Measurements from ENCODE around the gene CDK2AP2. TPM values are rescaled to one million over a fixed set of nuclear protein-coding genes. Genes with fewer than 3 reads are reported as not detected.
A peak's percentile ranks its signal among the peaks of the same experiment; 100 is the strongest.
"Not testable (repeated sequence)": the region's sequence is repeated elsewhere in the genome, so short reads cannot be mapped to it uniquely, and the experiment has no call there.

Gene CDK2AP2
- total RNA-seq, 4 donors from 2014 or later: 2.1 to 28.7 (median 6.9) TPM

DNA sequence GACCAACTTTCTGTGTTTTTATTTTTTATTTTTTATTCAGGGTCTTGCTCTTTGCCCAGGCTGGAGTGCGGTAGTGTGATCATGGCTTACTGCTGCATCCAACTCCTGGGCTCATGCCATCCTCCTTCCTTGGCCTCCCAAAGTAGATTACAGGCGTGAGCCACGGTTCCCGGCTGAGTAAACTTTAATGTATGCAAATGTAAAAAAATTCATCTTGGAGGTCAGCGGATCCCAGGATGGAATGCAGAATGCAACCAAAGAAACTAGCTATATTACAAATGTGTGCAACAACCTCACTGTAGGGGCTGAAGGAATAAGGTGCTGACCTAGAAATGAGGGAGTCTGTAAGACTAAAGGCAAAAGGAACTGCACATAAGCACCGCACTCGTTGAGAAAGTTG is 6.2 kb upstream of the CDK2AP2 start:
- Histone ChIP-seq H3K4me1 (no peaks in the 10 kb centered on the region), H3K9me3 (no peaks in the 10 kb centered on the region), H3K27me3 (no peaks in the 10 kb centered on the region), H3K4me3 (no peak overlapping the region), H3K36me3 (no peaks in the 10 kb centered on the region), H3K27ac (no peak overlapping the region)
- no peak for DNase-seq
- no peak for TF ChIP-seq POLR2A (IDR thresholded peaks at IDR 0.05)
- TF ChIP-seq, protein P1, sequence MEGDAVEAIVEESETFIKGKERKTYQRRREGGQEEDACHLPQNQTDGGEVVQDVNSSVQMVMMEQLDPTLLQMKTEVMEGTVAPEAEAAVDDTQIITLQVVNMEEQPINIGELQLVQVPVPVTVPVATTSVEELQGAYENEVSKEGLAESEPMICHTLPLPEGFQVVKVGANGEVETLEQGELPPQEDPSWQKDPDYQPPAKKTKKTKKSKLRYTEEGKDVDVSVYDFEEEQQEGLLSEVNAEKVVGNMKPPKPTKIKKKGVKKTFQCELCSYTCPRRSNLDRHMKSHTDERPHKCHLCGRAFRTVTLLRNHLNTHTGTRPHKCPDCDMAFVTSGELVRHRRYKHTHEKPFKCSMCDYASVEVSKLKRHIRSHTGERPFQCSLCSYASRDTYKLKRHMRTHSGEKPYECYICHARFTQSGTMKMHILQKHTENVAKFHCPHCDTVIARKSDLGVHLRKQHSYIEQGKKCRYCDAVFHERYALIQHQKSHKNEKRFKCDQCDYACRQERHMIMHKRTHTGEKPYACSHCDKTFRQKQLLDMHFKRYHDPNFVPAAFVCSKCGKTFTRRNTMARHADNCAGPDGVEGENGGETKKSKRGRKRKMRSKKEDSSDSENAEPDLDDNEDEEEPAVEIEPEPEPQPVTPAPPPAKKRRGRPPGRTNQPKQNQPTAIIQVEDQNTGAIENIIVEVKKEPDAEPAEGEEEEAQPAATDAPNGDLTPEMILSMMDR (IDR thresholded peaks at IDR 0.05): no peak
- intact Hi-C loops (cut with DNase I; ENCODE audit: low total_unique reads): no loop called here

DNA sequence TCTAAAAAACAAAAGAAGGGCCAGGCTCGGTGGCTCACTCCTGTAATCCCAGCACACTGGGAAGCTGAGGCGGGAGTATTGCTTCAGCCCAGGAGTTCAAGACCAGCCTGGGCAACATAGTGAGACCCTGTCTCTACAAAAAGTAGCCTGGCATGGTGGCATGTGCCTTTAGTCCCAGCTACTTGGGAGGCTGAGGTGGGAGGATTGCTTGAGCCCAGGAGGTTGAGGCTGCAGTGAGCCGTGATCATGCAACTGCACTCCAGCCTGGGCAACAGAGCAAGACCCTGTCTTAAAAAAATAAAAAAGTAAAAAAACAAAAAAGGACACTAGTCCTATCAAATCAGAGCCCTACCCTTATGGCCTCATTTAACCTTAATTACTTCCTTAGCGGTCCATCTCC is 3.6 kb upstream of the CDK2AP2 start:
- DNase-seq; H3K4me3 ChIP-seq; H3K9me3 ChIP-seq; H3K36me3 ChIP-seq; H3K27me3 ChIP-seq; intact Hi-C loops (cut with DNase I; ENCODE audit: low total_unique reads); H3K4me1 ChIP-seq; H3K27ac ChIP-seq: not testable (repeated sequence)

DNA sequence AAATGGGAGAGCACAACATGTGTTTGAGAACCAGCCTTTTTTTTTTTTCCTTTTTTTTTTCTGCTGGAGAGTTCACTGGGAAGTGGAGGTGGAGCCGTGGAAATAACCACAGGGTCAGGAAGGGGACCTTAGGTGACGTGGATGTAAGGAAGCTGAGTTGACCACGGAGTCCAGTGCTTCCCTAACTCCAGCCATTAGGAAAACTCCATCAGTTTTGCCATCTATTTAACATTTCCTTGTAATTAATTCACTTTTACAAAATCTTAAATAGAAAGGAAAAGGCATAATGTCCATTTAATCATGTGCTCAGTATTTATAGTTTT is 2.0 kb upstream of the CDK2AP2 start:
- no peaks in the 10 kb centered on the region for H3K27me3 ChIP-seq
- no peak for DNase-seq
- H3K4me3 ChIP-seq: no peak overlapping the region
- no peaks in the 10 kb centered on the region for H3K9me3 ChIP-seq
- no peak overlapping the region for H3K27ac ChIP-seq
- peaks cover 0 to 10% of the 10 kb centered on the region in 2 donors for H3K4me1 ChIP-seq
- intact Hi-C loops (cut with DNase I; ENCODE audit: low total_unique reads): no loop called here
- H3K36me3 ChIP-seq: no peaks in the 10 kb centered on the region
- TF ChIP-seq, protein P1 (IDR thresholded peaks at IDR 0.05): no peak
- no peak for TF ChIP-seq POLR2A (IDR thresholded peaks at IDR 0.05)

DNA sequence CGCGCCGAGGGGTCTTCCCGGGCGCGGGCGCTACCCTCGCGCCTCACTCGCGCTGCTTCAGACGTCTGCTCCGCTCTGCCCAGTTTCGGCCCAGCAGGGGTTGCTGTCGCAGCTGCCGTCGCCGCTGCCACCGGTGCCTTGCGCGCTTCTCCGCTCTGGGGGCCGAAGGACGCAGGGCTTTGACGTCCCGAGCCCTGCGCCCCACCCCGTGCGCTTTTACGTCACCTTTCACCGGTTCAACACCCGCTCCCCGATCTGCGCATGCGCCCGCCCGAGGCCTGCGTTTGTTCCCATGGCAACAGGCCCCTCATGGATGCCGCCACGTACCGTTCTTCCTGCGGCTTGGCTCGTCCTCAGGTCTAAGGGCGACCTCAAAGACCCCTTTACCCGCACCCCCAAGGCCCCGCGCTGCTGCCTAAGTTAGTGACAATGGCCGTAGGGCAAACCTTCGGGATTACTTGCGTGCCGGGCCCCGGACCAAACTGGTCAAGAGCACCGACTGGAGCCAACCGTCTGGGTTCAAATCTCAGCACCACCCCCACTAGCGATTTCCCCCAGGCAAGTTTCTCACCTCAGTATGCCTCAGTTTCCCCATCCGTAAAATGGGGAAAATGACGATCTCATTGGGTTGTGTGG is 642 bp upstream of the CDK2AP2 start:
- no peaks in the 10 kb centered on the region for H3K36me3 ChIP-seq
- peak; percentile 95 to 98 for DNase-seq
- no peaks in the 10 kb centered on the region for H3K9me3 ChIP-seq
- peak overlapping the region; percentile 61 to 81 for H3K4me3 ChIP-seq
- intact Hi-C loops (cut with DNase I; ENCODE audit: low total_unique reads): loop anchor here (5.0 kb wide), 1 partner anchor 111 kb away; no protein-coding TSS in a partner anchor
- peak; percentile 21 to 43 for TF ChIP-seq POLR2A (IDR thresholded peaks at IDR 0.05)
- TF ChIP-seq, protein P1 (IDR thresholded peaks at IDR 0.05): peak in 2 of 4 experiments; percentile 16 to 33
- peak overlapping the region; percentile 90 to 93 for H3K27ac ChIP-seq
- H3K27me3 ChIP-seq: no peaks in the 10 kb centered on the region
- peaks cover 0 to 18% of the 10 kb centered on the region in 2 donors for H3K4me1 ChIP-seq

DNA sequence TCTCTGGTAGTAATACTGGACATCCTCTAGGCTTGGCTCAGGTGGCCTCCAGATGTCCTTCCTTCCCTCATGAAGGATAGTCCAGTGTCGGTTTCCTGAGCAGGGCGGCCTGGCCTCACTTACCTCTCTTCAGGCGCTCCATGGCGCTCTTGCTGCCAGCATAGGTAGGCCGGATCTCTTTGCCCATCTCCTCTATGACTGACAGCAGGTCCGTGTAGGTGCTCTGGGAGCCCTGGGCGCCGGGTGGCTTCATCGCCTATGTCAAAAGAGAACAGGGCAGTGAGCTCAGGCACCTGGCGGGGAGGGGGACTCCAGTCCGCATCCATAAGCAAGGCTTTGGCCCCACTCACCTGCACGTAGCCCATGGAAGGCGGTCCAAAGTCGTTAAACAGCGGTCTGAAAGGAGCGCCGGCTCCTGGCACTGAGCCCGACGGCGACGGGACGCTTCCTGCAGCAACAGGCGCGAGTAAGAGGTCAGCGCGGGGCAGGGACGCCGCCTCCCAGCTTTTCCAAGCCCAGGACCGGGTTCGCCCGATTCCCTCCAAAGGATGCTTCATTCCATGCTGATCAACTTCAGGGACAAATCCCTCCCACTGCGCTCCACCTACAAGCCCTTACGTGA is 609 bp downstream of the CDK2AP2 start:
- Histone ChIP-seq H3K4me1 (peaks cover 0 to 18% of the 10 kb centered on the region in 2 donors), H3K9me3 (no peaks in the 10 kb centered on the region), H3K36me3 (no peaks in the 10 kb centered on the region), H3K27me3 (no peaks in the 10 kb centered on the region), H3K27ac (peak overlapping the region; percentile 90 to 93), H3K4me3 (peak overlapping the region; percentile 61 to 81)
- no peak for DNase-seq
- TF ChIP-seq, protein P1 (IDR thresholded peaks at IDR 0.05): no peak
- TF ChIP-seq POLR2A (IDR thresholded peaks at IDR 0.05): no peak
- intact Hi-C loops (cut with DNase I; ENCODE audit: low total_unique reads): loop anchor here (5.0 kb wide), 1 partner anchor 110 kb away; no protein-coding TSS in a partner anchor
